HepG2 (cell line): ENCODE results near the gene CDK3. TPM values are rescaled to one million over a fixed set of nuclear protein-coding genes. Genes with fewer than 3 reads are reported as not detected.

Experiments
- ATAC-seq: fragments of 200-7000 bp; cut with Tn5 transposase; 3 replicates; pipeline ENCODE4 v1.9.1; 2020; ENCODE audit warnings: mild to moderate bottlenecking, moderate library complexity
- BruUV-seq: library from RNA; stranded (reverse); fragments of 400-500 nt; replicated peaks from 2 replicates; lab custom pipeline; 2021; lab: Mats Ljungman, UMichigan
- CTCF ChIA-PET: fragments of 300-600 bp; formaldehyde crosslinking; extraction: SDS; loops from one replicate; lab custom pipeline; 2021; ENCODE audit warnings: low total read pairs, inconsistent platforms, low intra/inter-chr PET ratio; lab: Yijun Ruan, JAX
- POLR2A ChIA-PET: fragments of 350-600 bp; sonication (Branson Sonifier 250); formaldehyde crosslinking; loops from one replicate; lab custom pipeline; 2020; ENCODE audit warnings: antibody characterized with exemption, inconsistent platforms; lab: Yijun Ruan, JAX
- DNase-seq: peaks from one replicate; pipeline ENCODE4 v3.0.0-alpha.2; 2015; ENCODE audit warnings: low spot score
- FAIRE-seq: peaks from 3 replicates; lab custom pipeline; 2011; peaks lifted over from hg19 to GRCh38; lab: Jason Lieb, UNC
- H2AFZ ChIP-seq: one replicate; pipeline ENCODE4 v1.6.1; 2011; ENCODE audit warnings: low read length, inconsistent platforms
- H3K27ac ChIP-seq: fragments of 300-600 bp; 3 replicates; pipeline ENCODE4 v1.8.0; 2011; ENCODE audit warnings: mixed run types, mild to moderate bottlenecking, mixed read lengths, low read length, inconsistent platforms; ENCODE audit not compliant: insufficient read depth; ENCODE audit errors: extremely low read length
- H3K27me3 ChIP-seq, 2 experiments: fragments of 200-600 bp in 1 of 2; 2 replicates in 1 of 2; 3 replicates in 1 of 2; pipeline versions ENCODE4 v1.6.0 to v1.8.0; 2011; ENCODE audit warnings: low read length in 2 of 2, mild to moderate bottlenecking in 2 of 2, moderate library complexity in 2 of 2, inconsistent platforms in 1 of 2; ENCODE audit not compliant: insufficient read depth in 2 of 2, control insufficient read depth in 1 of 2
- H3K36me3 ChIP-seq, 2 experiments: fragments of 200-600 bp in 1 of 2; replicated peaks in 1 of 2; 2 replicates in 1 of 2; 3 replicates in 1 of 2; pipeline versions ENCODE4 v1.5.1 to v1.8.0; 2011; ENCODE audit warnings: low read length in 2 of 2, inconsistent platforms in 1 of 2; ENCODE audit not compliant: insufficient read depth in 2 of 2, control insufficient read depth in 1 of 2
- H3K4me1 ChIP-seq: 2 replicates; pipeline ENCODE4 v1.5.1; 2012; ENCODE audit warnings: low read length, inconsistent platforms; ENCODE audit not compliant: insufficient read depth
- H3K4me2 ChIP-seq: 2 replicates; pipeline ENCODE4 v1.6.0; 2011; ENCODE audit warnings: low read depth, low read length, inconsistent platforms
- H3K4me3 ChIP-seq, 3 experiments: fragments of 200-600 bp in 1 of 3; sonication (generic), shearing (Covaris generic) in 1 of 3; replicated peaks in 1 of 3; 2 replicates each; pipeline ENCODE4 v1.5.1; 2011 to 2016; ENCODE audit warnings: low read length in 3 of 3, inconsistent platforms in 2 of 3, low read depth in 2 of 3, mild to moderate bottlenecking in 2 of 3, control low read depth in 1 of 3, mixed read lengths in 1 of 3; ENCODE audit not compliant: insufficient read depth in 1 of 3
- H3K79me2 ChIP-seq: one replicate; pipeline ENCODE4 v1.6.1; 2011; ENCODE audit warnings: low read length, inconsistent platforms; ENCODE audit not compliant: insufficient read depth
- H3K9ac ChIP-seq: 2 replicates; pipeline ENCODE4 v1.6.0; 2011; ENCODE audit warnings: mild to moderate bottlenecking, low read depth, low read length, inconsistent platforms; ENCODE audit not compliant: insufficient read depth
- H3K9me3 ChIP-seq: 2 replicates; pipeline ENCODE4 v1.5.1; 2012; ENCODE audit warnings: mild to moderate bottlenecking, low read length
- H4K20me1 ChIP-seq: 2 replicates; pipeline ENCODE4 v1.6.0; 2011; ENCODE audit warnings: inconsistent platforms, mild to moderate bottlenecking, low read length, moderate library complexity; ENCODE audit not compliant: insufficient read depth
- FOXO4 ChIP-seq: sonication (generic); formaldehyde crosslinking; conservative IDR thresholded peaks from 2 replicates; pipeline ENCODE4 v1.8.1; 2023; ENCODE audit warnings: missing genetic modification reagents
- FOXP4 ChIP-seq: sonication (generic); formaldehyde crosslinking; IDR thresholded peaks from 2 replicates; pipeline ENCODE4 v1.4.0; 2020; ENCODE audit warnings: missing genetic modification reagents
- MED13 ChIP-seq: sonication (generic); formaldehyde crosslinking; IDR thresholded peaks from 2 replicates; pipeline ENCODE4 v1.5.0; 2020; ENCODE audit warnings: missing genetic modification reagents
- MIER2 ChIP-seq: IDR thresholded peaks from 2 replicates; pipeline ENCODE4 v1.6.1; 2016; ENCODE audit warnings: missing biosample characterization, missing genetic modification reagents
- PHB2 ChIP-seq: fragments of 450-650 bp; IDR thresholded peaks from 2 replicates; pipeline ENCODE4 v1.6.1; 2018; ENCODE audit not compliant: partially characterized antibody
- REL ChIP-seq: sonication (generic); formaldehyde crosslinking; conservative IDR thresholded peaks from 2 replicates; pipeline ENCODE4 v1.8.0; 2022; ENCODE audit warnings: mild to moderate bottlenecking, missing genetic modification reagents, moderate library complexity
- RNF219 ChIP-seq: sonication (generic); formaldehyde crosslinking; IDR thresholded peaks from 2 replicates; pipeline ENCODE4 v1.5.0; 2020; ENCODE audit warnings: mild to moderate bottlenecking, missing genetic modification reagents
- RXRA ChIP-seq: sonication (generic); formaldehyde crosslinking; IDR thresholded peaks from 2 replicates; pipeline ENCODE4 v1.5.1; 2020; ENCODE audit warnings: missing genetic modification reagents
- SMAD1 ChIP-seq: sonication (generic); formaldehyde crosslinking; IDR thresholded peaks from 2 replicates; pipeline ENCODE4 v1.4.0; 2020; ENCODE audit warnings: missing genetic modification reagents, low read depth, mild to moderate bottlenecking, borderline replicate concordance
- ZNF12 ChIP-seq: sonication (generic); formaldehyde crosslinking; IDR thresholded peaks from 2 replicates; pipeline ENCODE4 v1.5.0; 2020; ENCODE audit warnings: missing genetic modification reagents
- ZNF33A ChIP-seq: sonication (generic); formaldehyde crosslinking; IDR thresholded peaks from 2 replicates; pipeline ENCODE4 v1.5.1; 2020; ENCODE audit warnings: missing genetic modification reagents, mild to moderate bottlenecking, moderate library complexity, borderline replicate concordance
- ZNF749 ChIP-seq: sonication (generic); formaldehyde crosslinking; IDR thresholded peaks from 2 replicates; pipeline ENCODE4 v1.8.0; 2022; ENCODE audit warnings: mild to moderate bottlenecking, missing genetic modification reagents, moderate library complexity, borderline replicate concordance
- ZSCAN22 ChIP-seq: sonication (generic); formaldehyde crosslinking; IDR thresholded peaks from 2 replicates; pipeline ENCODE4 v1.4.0; 2020; ENCODE audit warnings: mild to moderate bottlenecking, missing genetic modification reagents
- WGBS: methylation state at CpG from one replicate; pipeline ENCODE4 v1.1.6; 2017; ENCODE audit warnings: low lambda C conversion rate; 5-methylcytosine and 5-hydroxymethylcytosine counted together
- in situ Hi-C: cut with HindIII; loops from 2 replicates; pipeline ENCODE4 v1.10.0; 2017; ENCODE audit warnings: low pct_unique_long_range_greater_than_20kb; ENCODE audit not compliant: extremely low pct_ligation_motif_present
- intact Hi-C: fragments of 100-400 bp; cut with micrococcal nuclease; formaldehyde crosslinking; loops from one replicate; pipeline ENCODE4 v1.10.0; 2022; ENCODE audit not compliant: unreplicated experiment
- polyA plus RNA-seq, 8 experiments: library from polyadenylated mRNA; depleted of rRNA in 3 of 8; stranded (reverse) in 7 of 8; unstranded in 1 of 8; fragments of >200 nt; fragmentation: Illumina TruSeq in 4 of 8; extraction: Trizol in 4 of 8; gene quantifications; 2 replicates each; pipeline versions ENCODE4 v1.2.1 to v1.2.3, GENCODE V29; 2011 to 2016; ENCODE audit warnings: low read depth in 4 of 8, missing spikeins in 1 of 8, mixed read lengths in 1 of 8; ENCODE audit not compliant: insufficient read depth in 1 of 8
- total RNA-seq, 5 experiments: library from RNA; depleted of rRNA; stranded (reverse); fragments of >200 nt; fragmentation: Illumina TruSeq; extraction: Trizol; gene quantifications; 2 replicates each; pipeline ENCODE4 v1.2.3, GENCODE V29; 2016; ENCODE audit warnings: low read depth in 1 of 5
- TF ChIP-seq, protein P1 (sequence below): sonication (generic); formaldehyde crosslinking; IDR thresholded peaks from 2 replicates; pipeline ENCODE4 v1.4.0; 2020; ENCODE audit warnings: mild to moderate bottlenecking, missing genetic modification reagents
- TF ChIP-seq, protein P2 (sequence below): sonication (generic); formaldehyde crosslinking; IDR thresholded peaks from 2 replicates; pipeline ENCODE4 v1.4.0; 2020; ENCODE audit warnings: missing genetic modification reagents, borderline replicate concordance

Gene CDK3
- total and polyA plus RNA-seq, 2 of the 13 experiments (the other 11 are each of a cell fraction or from before 2014, with no cell fraction given), result 5.8 to 11.4 TPM

DNA sequence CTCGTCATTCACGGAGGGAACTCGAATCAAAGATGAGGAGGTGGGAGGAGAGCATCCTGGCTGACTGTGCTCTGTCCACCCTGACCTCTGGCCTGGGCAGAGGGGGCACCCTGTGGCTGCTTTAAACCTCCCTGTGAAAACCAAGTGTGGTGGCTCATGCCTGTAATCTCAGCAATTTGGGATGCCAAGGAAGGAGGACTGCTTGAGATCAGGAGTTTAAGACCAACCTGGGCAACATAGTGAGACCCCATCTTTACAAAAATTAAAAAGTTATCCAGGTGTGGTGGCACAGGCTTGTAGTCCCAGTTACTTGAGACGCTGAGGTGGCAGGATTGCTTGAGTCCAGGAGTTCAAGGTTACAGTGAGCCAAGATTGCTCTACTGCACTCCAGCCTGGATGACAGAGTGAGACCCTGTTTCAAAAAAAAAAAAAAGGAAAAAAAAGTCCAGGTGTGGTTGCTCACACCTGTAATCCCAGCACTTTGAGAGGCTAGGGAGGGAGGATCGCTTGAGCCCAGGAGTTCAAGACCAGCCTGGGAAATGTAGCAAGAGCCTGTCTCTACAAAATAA lies 5.8 kb upstream of the CDK3 start:
- BruUV-seq, result no TSS peak
- DNase-seq (no peak), ATAC-seq (no peak), FAIRE-seq (no peak)
- WGBS, result 82% methylated on average over 5 of the region's 5 CpGs
- ChIA-PET POLR2A (interaction anchor here (1.3 to 14.3 kb wide), 5 partner anchors 8 to 118 kb away, joined by 4 to 481 read pairs (median 9); partner anchors contain the start of genes ACOX1, MRPL38, TEN1 and TRIM47), CTCF (no interaction called here)
- Histone ChIP-seq H3K27me3 (no peaks in the 10 kb centered on the region), H3K9ac (no peak overlapping the region), H2AFZ (no peak overlapping the region), H3K4me1 (peaks cover 70% of the 10 kb centered on the region), H3K9me3 (no peaks in the 10 kb centered on the region), H3K4me2 (0 out of 2 replicates have a peak overlapping the region, but pooled peaks have one; percentile 2), H3K79me2 (no peaks in the 10 kb centered on the region), H3K36me3 (peaks cover 5 to 13% of the 10 kb centered on the region in 2 experiments), H3K4me3 (no peak overlapping the region), H4K20me1 (no peaks in the 10 kb centered on the region), H3K27ac (peak overlapping the region; percentile 94)
- in situ Hi-C loops (no loop called here), intact Hi-C loops (loop anchor here (5.0 kb wide), 1 partner anchor 53 kb away; the partner anchor contains the start of gene FBF1)
- TF ChIP-seq REL (CRISPR knock-in tag) (no peak), RXRA (CRISPR knock-in tag) (no peak), MED13 (CRISPR knock-in tag) (no peak), ZNF33A (CRISPR knock-in tag) (no peak), ZNF12 (CRISPR knock-in tag) (no peak), ZSCAN22 (CRISPR knock-in tag) (no peak), SMAD1 (no peak), RNF219 (CRISPR knock-in tag) (no peak), PHB2 (no peak), ZNF749 (CRISPR knock-in tag) (no peak), MIER2 (CRISPR knock-in tag) (0 out of 2 replicates have a peak, but pooled peaks have one; percentile 21), FOXP4 (no peak), FOXO4 (CRISPR knock-in tag) (no peak)
- TF ChIP-seq, protein P1, sequence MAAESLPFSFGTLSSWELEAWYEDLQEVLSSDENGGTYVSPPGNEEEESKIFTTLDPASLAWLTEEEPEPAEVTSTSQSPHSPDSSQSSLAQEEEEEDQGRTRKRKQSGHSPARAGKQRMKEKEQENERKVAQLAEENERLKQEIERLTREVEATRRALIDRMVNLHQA, result no peak
- TF ChIP-seq, protein P2, sequence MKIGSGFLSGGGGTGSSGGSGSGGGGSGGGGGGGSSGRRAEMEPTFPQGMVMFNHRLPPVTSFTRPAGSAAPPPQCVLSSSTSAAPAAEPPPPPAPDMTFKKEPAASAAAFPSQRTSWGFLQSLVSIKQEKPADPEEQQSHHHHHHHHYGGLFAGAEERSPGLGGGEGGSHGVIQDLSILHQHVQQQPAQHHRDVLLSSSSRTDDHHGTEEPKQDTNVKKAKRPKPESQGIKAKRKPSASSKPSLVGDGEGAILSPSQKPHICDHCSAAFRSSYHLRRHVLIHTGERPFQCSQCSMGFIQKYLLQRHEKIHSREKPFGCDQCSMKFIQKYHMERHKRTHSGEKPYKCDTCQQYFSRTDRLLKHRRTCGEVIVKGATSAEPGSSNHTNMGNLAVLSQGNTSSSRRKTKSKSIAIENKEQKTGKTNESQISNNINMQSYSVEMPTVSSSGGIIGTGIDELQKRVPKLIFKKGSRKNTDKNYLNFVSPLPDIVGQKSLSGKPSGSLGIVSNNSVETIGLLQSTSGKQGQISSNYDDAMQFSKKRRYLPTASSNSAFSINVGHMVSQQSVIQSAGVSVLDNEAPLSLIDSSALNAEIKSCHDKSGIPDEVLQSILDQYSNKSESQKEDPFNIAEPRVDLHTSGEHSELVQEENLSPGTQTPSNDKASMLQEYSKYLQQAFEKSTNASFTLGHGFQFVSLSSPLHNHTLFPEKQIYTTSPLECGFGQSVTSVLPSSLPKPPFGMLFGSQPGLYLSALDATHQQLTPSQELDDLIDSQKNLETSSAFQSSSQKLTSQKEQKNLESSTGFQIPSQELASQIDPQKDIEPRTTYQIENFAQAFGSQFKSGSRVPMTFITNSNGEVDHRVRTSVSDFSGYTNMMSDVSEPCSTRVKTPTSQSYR (CRISPR knock-in tag), result no peak
